ENCODE data around the gene FCSK. TPM values are rescaled to one million over a fixed set of nuclear protein-coding genes. Genes with fewer than 3 reads are reported as not detected.

FCSK gene
- total RNA-seq, 2 donors from 2014 or later: 15.0 to 28.3 TPM

GRCh38 chr16:70508752-70509151 is 54.4 kb downstream of the FCSK start:
- Histone ChIP-seq H3K36me3 (replicated peaks in 1 of 2; ENCODE audit: insufficient read depth in 1 of 2, low read depth in 2 of 2) (peaks cover 0 to 31% of the 10 kb centered on the region in 2 donors), H3K9me3 (no peaks in the 10 kb centered on the region), H3K27ac (no peak overlapping the region), H3K4me3 (no peak overlapping the region), H3K4me1 (no peaks in the 10 kb centered on the region), H3K27me3 (no peaks in the 10 kb centered on the region)
- DNase-seq (no peak), ATAC-seq (no peak)
- intact Hi-C loops (cut with DNase I): no loop called here
- no peak for TF ChIP-seq CTCF (IDR thresholded peaks at IDR 0.05)
- TF ChIP-seq POLR2A (IDR thresholded peaks at IDR 0.05): no peak
- 69 to 80% methylated on average over 5 of the region's 5 CpGs for WGBS, 2 donors

GRCh38 chr16:70510216-70510615 is 55.8 kb downstream of the FCSK start:
- TF ChIP-seq CTCF (IDR thresholded peaks at IDR 0.05): no peak
- TF ChIP-seq POLR2A (IDR thresholded peaks at IDR 0.05): no peak

GRCh38 chr16:70511833-70512232 is 57.4 kb downstream of the FCSK start:
- TF ChIP-seq POLR2A (IDR thresholded peaks at IDR 0.05) (no peak), CTCF (IDR thresholded peaks at IDR 0.05) (no peak)
- 78 to 100% methylated on average over 1 of the region's 1 CpG for whole genome bisulfite sequencing, 2 donors

More at GRCh38 chr16:70510216-70510615, 55.8 kb downstream of the FCSK start:
- intact Hi-C loops (cut with DNase I): no loop called here
- DNase-seq (no peak), ATAC-seq (no peak)
- Histone ChIP-seq H3K9me3 (no peaks in the 10 kb centered on the region), H3K4me1 (no peaks in the 10 kb centered on the region), H3K27ac (no peak overlapping the region), H3K27me3 (no peaks in the 10 kb centered on the region), H3K4me3 (no peak overlapping the region), H3K36me3 (replicated peaks in 1 of 2; ENCODE audit: insufficient read depth in 1 of 2, low read depth in 2 of 2) (peaks cover 0 to 37% of the 10 kb centered on the region in 2 donors)
- WGBS, 2 donors: 90% methylated on average over 3 of the region's 3 CpGs

GRCh38 chr16:70512456-70512855 is 58.1 kb downstream of the FCSK start:
- Histone ChIP-seq H3K4me3 (no peak overlapping the region), H3K36me3 (replicated peaks in 1 of 2; ENCODE audit: insufficient read depth in 1 of 2, low read depth in 2 of 2) (peaks cover 0 to 46% of the 10 kb centered on the region in 2 donors), H3K4me1 (no peaks in the 10 kb centered on the region), H3K27me3 (no peaks in the 10 kb centered on the region), H3K27ac (no peak overlapping the region), H3K9me3 (no peaks in the 10 kb centered on the region)
- no peak for TF ChIP-seq CTCF (IDR thresholded peaks at IDR 0.05)
- TF ChIP-seq POLR2A (IDR thresholded peaks at IDR 0.05): no peak
- intact Hi-C loops (cut with DNase I): no loop called here
- ATAC-seq: no peak
- WGBS, 2 donors: 94 to 96% methylated on average over 5 of the region's 5 CpGs
- no peak for DNase-seq

More at GRCh38 chr16:70511833-70512232, 57.4 kb downstream of the FCSK start:
- intact Hi-C loops (cut with DNase I): no loop called here
- Histone ChIP-seq H3K27ac (no peak overlapping the region), H3K36me3 (replicated peaks in 1 of 2; ENCODE audit: insufficient read depth in 1 of 2, low read depth in 2 of 2) (peaks cover 0 to 44% of the 10 kb centered on the region in 2 donors), H3K27me3 (no peaks in the 10 kb centered on the region), H3K4me1 (no peaks in the 10 kb centered on the region), H3K4me3 (no peak overlapping the region), H3K9me3 (no peaks in the 10 kb centered on the region)
- no peak for ATAC-seq
- no peak for DNase-seq

- intact Hi-C loops (cut with DNase I): no loop called here
- Histone ChIP-seq H3K4me3 (no peak overlapping the region), H3K36me3 (replicated peaks in 1 of 2; ENCODE audit: insufficient read depth in 1 of 2, low read depth in 2 of 2) (peaks cover 0 to 14% of the 10 kb centered on the region in 2 donors), H3K4me1 (peaks cover 21% of the 10 kb centered on the region), H3K9me3 (no peaks in the 10 kb centered on the region), H3K27me3 (no peaks in the 10 kb centered on the region), H3K27ac (no peak overlapping the region)
- no peak for ATAC-seq
- 73 to 89% methylated on average over 8 of the region's 8 CpGs for WGBS, 2 donors
- no peak for DNase-seq
- TF ChIP-seq CTCF (IDR thresholded peaks at IDR 0.05): no peak
- no peak for TF ChIP-seq POLR2A (IDR thresholded peaks at IDR 0.05)
These were observed 66.4 kb downstream of the FCSK start for GRCh38 chr16:70520612-70521297.

All from body of pancreas (tissue), 4 donors.